Hepatocyte (in vitro differentiated cells): ENCODE results near the gene SCAMP2. TPM values are rescaled to one million over a fixed set of nuclear protein-coding genes. Genes with fewer than 3 reads are reported as not detected.
"Not testable (repeated sequence)": the region's sequence is repeated elsewhere in the genome, so short reads cannot be mapped to it uniquely, and the experiment has no call there.

Experiments
- DNase-seq: peaks from one replicate; pipeline ENCODE4 v3.0.0-alpha.2; 2016; ENCODE audit warnings: low spot score
- H2AFZ ChIP-seq: fragments of 200-600 bp; sonication (generic); 2 replicates; pipeline ENCODE4 v1.6.0; 2016; ENCODE audit warnings: antibody characterized with exemption, mild to moderate bottlenecking
- H3K27ac ChIP-seq: fragments of 200-600 bp; sonication (generic); 2 replicates; pipeline ENCODE4 v1.5.1; 2016; ENCODE audit warnings: mild to moderate bottlenecking
- H3K27me3 ChIP-seq: fragments of 200-600 bp; sonication (generic); 2 replicates; pipeline ENCODE4 v1.6.1; 2016
- H3K36me3 ChIP-seq: fragments of 200-600 bp; sonication (generic); replicated peaks from 2 replicates; pipeline ENCODE4 v1.5.1; 2016; ENCODE audit warnings: low read depth; ENCODE audit not compliant: insufficient read depth
- H3K4me1 ChIP-seq: fragments of 200-600 bp; sonication (generic); 2 replicates; pipeline ENCODE4 v1.5.1; 2016; ENCODE audit warnings: mild to moderate bottlenecking, moderate library complexity; ENCODE audit not compliant: insufficient read depth
- H3K4me2 ChIP-seq: fragments of 200-600 bp; sonication (generic); 2 replicates; pipeline ENCODE4 v1.6.0; 2016
- H3K4me3 ChIP-seq: fragments of 200-600 bp; sonication (generic); 2 replicates; pipeline ENCODE4 v1.5.1; 2016; ENCODE audit warnings: mild to moderate bottlenecking
- H3K79me2 ChIP-seq: fragments of 200-600 bp; sonication (generic); 2 replicates; pipeline ENCODE4 v1.6.0; 2017; ENCODE audit warnings: mild to moderate bottlenecking
- H3K9me2 ChIP-seq: fragments of 200-600 bp; sonication (generic); replicated peaks from 2 replicates; pipeline ENCODE4 v1.6.0; 2017; ENCODE audit warnings: mild to moderate bottlenecking; ENCODE audit not compliant: insufficient read depth
- H3K9me3 ChIP-seq: fragments of 200-600 bp; sonication (generic); 2 replicates; pipeline ENCODE4 v1.5.1; 2016; ENCODE audit warnings: low read depth, mild to moderate bottlenecking
- H4K20me1 ChIP-seq: fragments of 200-600 bp; sonication (generic); 2 replicates; pipeline ENCODE4 v1.6.0; 2016; ENCODE audit warnings: mild to moderate bottlenecking; ENCODE audit not compliant: insufficient read depth, poor library complexity, severe bottlenecking
- CTCF ChIP-seq: fragments of 200-600 bp; sonication (generic); IDR thresholded peaks from 2 replicates; pipeline ENCODE4 v1.5.1; 2016; ENCODE audit warnings: antibody characterized with exemption, mild to moderate bottlenecking; ENCODE audit not compliant: poor library complexity
- EZH2 ChIP-seq: fragments of 200-600 bp; sonication (generic); IDR thresholded peaks from 2 replicates; pipeline ENCODE4 v1.6.1; 2016; ENCODE audit warnings: antibody characterized with exemption, mild to moderate bottlenecking, borderline replicate concordance
- EZH2phosphoT487 ChIP-seq: fragments of 200-600 bp; sonication (generic); IDR thresholded peaks from one replicate; pipeline ENCODE4 v1.6.1; 2018; ENCODE audit warnings: antibody characterized with exemption, mild to moderate bottlenecking, low read depth, moderate library complexity; ENCODE audit not compliant: unreplicated experiment, severe bottlenecking
- WGBS: methylation state at CpG from one replicate; pipeline ENCODE4 v1.1.6; 2016; ENCODE audit warnings: low lambda C conversion rate; ENCODE audit errors: missing lambda C conversion rate; 5-methylcytosine and 5-hydroxymethylcytosine counted together
- polyA plus RNA-seq: library from polyadenylated mRNA; unstranded; fragments of >200 nt; fragmentation: Nextera tagmentation; extraction: Ambion mirVana; gene quantifications from 2 replicates; pipeline ENCODE4 v1.2.1, GENCODE V29; 2016
- total RNA-seq: library from RNA; depleted of rRNA; stranded (reverse); fragments of >200 nt; gene quantifications from 2 replicates; pipeline ENCODE4 v1.2.3, GENCODE V29; 2014

Gene SCAMP2
- total and polyA plus RNA-seq, 2 experiments from 2014 or later = 64.0 to 130 TPM

- H3K4me2 ChIP-seq = no peak overlapping the region
- 90% methylated on average over 4 of the region's 4 CpGs for WGBS
- no peaks in the 10 kb centered on the region for H3K9me2 ChIP-seq
- H2AFZ ChIP-seq = no peak overlapping the region
- no peaks in the 10 kb centered on the region for H3K9me3 ChIP-seq
- no peak for TF ChIP-seq EZH2phosphoT487
- TF ChIP-seq CTCF = no peak
- no peak for TF ChIP-seq EZH2
- H3K27me3 ChIP-seq = no peaks in the 10 kb centered on the region
- H4K20me1 ChIP-seq = no peaks in the 10 kb centered on the region
- peaks cover 9% of the 10 kb centered on the region for H3K4me1 ChIP-seq
- no peaks in the 10 kb centered on the region for H3K36me3 ChIP-seq
- H3K4me3 ChIP-seq = no peak overlapping the region
- no peak for DNase-seq
- peaks cover 6% of the 10 kb centered on the region for H3K79me2 ChIP-seq
- H3K27ac ChIP-seq = peak overlapping the region; percentile 23
Measured at GRCh38 chr15:74888716-74889115, 15.6 kb upstream of the SCAMP2 start.

- 54% methylated on average over 9 of the region's 10 CpGs for WGBS
- not testable (repeated sequence) for H3K79me2 ChIP-seq
Measured at GRCh38 chr15:74887537-74888193, 14.5 kb upstream of the SCAMP2 start.

GRCh38 chr15:74885461-74885860, 12.3 kb upstream of the SCAMP2 start:
- no peaks in the 10 kb centered on the region for H3K36me3 ChIP-seq
- no peaks in the 10 kb centered on the region for H3K9me3 ChIP-seq
- TF ChIP-seq CTCF = no peak
- TF ChIP-seq EZH2 = no peak
- no peak for TF ChIP-seq EZH2phosphoT487
- no peaks in the 10 kb centered on the region for H3K9me2 ChIP-seq
- no peak overlapping the region for H3K27ac ChIP-seq
- 93% methylated on average over 5 of the region's 5 CpGs for WGBS
- H3K79me2 ChIP-seq = peaks cover 5% of the 10 kb centered on the region
- no peaks in the 10 kb centered on the region for H4K20me1 ChIP-seq
- peaks cover 9% of the 10 kb centered on the region for H3K4me1 ChIP-seq
- no peak overlapping the region for H3K4me3 ChIP-seq
- H2AFZ ChIP-seq = no peak overlapping the region
- no peak for DNase-seq
- no peak overlapping the region for H3K4me2 ChIP-seq
- H3K27me3 ChIP-seq = no peaks in the 10 kb centered on the region

More at GRCh38 chr15:74887537-74888193, 14.5 kb upstream of the SCAMP2 start:
- H3K9me2 ChIP-seq, H3K4me1 ChIP-seq, H4K20me1 ChIP-seq, H2AFZ ChIP-seq, DNase-seq, H3K4me2 ChIP-seq, H3K36me3 ChIP-seq, H3K9me3 ChIP-seq, H3K27ac ChIP-seq, H3K27me3 ChIP-seq, H3K4me3 ChIP-seq: not testable (repeated sequence)

GRCh38 chr15:74884428-74885223, 11.5 kb upstream of the SCAMP2 start:
- H3K4me2 ChIP-seq = no peak overlapping the region
- H3K27me3 ChIP-seq = no peaks in the 10 kb centered on the region
- H3K4me1 ChIP-seq = peaks cover 8% of the 10 kb centered on the region
- no peaks in the 10 kb centered on the region for H3K9me3 ChIP-seq
- no peaks in the 10 kb centered on the region for H3K79me2 ChIP-seq
- no peak overlapping the region for H2AFZ ChIP-seq
- no peak overlapping the region for H3K4me3 ChIP-seq
- H3K9me2 ChIP-seq = no peaks in the 10 kb centered on the region
- H3K36me3 ChIP-seq = no peaks in the 10 kb centered on the region
- H3K27ac ChIP-seq = no peak overlapping the region
- WGBS = 78% methylated on average over 4 of the region's 4 CpGs
- no peak for DNase-seq
- no peak for TF ChIP-seq CTCF
- no peak for TF ChIP-seq EZH2phosphoT487
- no peak for TF ChIP-seq EZH2
- H4K20me1 ChIP-seq = no peaks in the 10 kb centered on the region
